Measurements from ENCODE around the gene SKOR1.

DNA sequence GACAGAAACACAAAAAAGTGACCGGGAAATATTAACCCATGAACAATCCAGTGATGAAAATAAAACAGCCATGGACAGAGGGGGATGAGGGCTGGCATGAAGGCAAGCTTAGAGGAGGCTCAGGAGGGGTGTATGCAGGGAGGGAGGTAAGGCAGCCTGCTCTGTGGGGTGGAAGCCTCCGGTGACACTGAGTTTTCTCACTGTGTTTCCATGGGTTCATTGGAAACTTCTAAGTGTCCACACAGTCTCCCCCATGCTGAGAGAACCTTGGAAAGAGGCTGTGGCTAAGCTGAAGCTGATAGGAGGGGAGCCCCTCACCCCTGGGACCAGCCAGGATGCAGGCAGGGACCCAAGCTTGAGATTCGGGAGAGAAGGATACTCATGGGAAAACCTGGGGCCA, 6.8 kb upstream of the SKOR1 start:
- TF ChIP-seq POLR2A (IDR thresholded peaks at IDR 0.05) (no peak), EP300 (IDR thresholded peaks at IDR 0.05) (no peak)
- TF ChIP-seq, protein P1, sequence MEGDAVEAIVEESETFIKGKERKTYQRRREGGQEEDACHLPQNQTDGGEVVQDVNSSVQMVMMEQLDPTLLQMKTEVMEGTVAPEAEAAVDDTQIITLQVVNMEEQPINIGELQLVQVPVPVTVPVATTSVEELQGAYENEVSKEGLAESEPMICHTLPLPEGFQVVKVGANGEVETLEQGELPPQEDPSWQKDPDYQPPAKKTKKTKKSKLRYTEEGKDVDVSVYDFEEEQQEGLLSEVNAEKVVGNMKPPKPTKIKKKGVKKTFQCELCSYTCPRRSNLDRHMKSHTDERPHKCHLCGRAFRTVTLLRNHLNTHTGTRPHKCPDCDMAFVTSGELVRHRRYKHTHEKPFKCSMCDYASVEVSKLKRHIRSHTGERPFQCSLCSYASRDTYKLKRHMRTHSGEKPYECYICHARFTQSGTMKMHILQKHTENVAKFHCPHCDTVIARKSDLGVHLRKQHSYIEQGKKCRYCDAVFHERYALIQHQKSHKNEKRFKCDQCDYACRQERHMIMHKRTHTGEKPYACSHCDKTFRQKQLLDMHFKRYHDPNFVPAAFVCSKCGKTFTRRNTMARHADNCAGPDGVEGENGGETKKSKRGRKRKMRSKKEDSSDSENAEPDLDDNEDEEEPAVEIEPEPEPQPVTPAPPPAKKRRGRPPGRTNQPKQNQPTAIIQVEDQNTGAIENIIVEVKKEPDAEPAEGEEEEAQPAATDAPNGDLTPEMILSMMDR (IDR thresholded peaks at IDR 0.05): no peak

Data from suprapubic skin (tissue), 3 donors.